ENCODE data around the gene ANKRD11.
"Not testable (repeated sequence)": the region's sequence is repeated elsewhere in the genome, so short reads cannot be mapped to it uniquely, and the experiment has no call there.

Gene ANKRD11

DNA sequence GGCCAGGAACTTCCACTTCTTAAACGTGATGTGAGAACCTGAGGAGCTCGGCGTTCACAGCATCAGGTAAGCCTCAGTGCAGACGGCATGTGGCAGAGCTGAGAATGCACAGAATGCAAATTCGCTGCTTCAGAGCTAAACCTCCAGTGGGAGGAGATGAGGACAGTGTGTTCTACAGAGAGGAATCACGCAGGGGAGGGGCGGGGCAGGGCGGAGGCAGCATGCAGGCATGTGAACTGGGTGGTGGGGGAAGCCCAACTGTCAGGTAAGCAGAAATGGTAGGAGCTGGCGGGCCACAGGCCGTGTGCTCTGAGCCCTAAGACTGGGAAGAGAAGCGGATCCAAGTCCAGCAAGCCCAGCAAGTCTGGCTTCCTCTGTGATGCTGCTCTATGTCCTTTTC is 178.2 kb downstream of the ANKRD11 start:
- TF ChIP-seq, protein P1, sequence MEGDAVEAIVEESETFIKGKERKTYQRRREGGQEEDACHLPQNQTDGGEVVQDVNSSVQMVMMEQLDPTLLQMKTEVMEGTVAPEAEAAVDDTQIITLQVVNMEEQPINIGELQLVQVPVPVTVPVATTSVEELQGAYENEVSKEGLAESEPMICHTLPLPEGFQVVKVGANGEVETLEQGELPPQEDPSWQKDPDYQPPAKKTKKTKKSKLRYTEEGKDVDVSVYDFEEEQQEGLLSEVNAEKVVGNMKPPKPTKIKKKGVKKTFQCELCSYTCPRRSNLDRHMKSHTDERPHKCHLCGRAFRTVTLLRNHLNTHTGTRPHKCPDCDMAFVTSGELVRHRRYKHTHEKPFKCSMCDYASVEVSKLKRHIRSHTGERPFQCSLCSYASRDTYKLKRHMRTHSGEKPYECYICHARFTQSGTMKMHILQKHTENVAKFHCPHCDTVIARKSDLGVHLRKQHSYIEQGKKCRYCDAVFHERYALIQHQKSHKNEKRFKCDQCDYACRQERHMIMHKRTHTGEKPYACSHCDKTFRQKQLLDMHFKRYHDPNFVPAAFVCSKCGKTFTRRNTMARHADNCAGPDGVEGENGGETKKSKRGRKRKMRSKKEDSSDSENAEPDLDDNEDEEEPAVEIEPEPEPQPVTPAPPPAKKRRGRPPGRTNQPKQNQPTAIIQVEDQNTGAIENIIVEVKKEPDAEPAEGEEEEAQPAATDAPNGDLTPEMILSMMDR (IDR thresholded peaks at IDR 0.05; ENCODE audit: insufficient read depth, low read depth, low read length, missing control alignments), result no peak
- DNase-seq (ENCODE audit: low read depth), result peak; percentile 21
- H3K4me3 ChIP-seq (ENCODE audit: low read length), result no peak overlapping the region

DNA sequence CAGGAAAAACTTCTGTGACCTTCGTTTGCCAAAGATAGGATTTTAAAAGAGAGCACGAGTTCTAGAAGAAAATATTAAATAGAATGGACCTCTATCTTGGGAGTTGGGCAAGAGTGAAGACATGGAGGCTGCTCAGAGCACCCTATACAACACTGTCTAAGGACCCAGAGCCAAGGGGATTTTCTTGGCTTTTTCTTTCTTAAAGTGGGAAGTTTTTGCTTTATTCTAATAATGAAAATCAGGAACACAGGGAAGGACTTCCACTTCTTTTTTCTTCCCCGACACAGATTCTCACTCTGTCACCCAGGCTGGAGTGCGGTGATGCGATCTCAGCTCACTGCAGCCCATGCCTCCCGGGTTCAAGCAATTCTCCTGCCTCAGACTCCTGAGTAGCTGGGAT is 178.7 kb downstream of the ANKRD11 start:
- H3K4me3 ChIP-seq (ENCODE audit: low read length), result no peak overlapping the region
- TF ChIP-seq, protein P1 (IDR thresholded peaks at IDR 0.05; ENCODE audit: insufficient read depth, low read depth, low read length, missing control alignments), result no peak
- no peak for DNase-seq (ENCODE audit: low read depth)

DNA sequence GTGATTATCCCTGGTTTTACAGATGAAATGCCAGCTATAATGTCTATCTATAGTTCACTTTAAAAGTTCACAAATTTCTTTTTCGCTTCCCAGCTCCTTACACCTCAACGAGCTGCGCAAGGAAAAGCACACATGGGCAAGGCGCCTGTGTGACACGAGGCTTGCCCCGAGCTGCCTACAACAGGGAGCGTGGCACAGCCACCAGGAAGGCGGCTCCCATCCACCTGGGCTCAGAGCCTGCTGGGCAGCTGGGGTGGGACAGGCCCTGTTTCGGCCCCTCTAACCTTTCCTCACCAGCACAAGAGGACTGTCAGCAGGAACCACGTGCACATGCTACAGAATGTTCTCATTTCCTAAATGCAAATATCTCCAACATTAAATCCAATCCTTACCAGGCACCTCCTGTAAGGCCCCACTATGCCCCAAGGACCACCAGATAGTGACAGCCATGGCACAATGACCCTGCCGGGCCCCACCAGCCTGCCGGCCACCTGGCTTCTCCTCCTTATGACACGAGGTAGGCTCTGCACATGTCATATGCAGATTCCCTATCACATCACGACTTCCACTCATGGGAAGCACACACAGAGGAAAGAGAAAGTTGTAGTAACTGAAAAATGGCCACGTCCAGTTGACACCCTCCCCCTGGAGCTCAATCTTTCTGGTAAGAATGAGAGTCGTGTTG is 180.8 kb downstream of the ANKRD11 start:
- DNase-seq (ENCODE audit: low read depth), result no peak
- TF ChIP-seq, protein P1 (IDR thresholded peaks at IDR 0.05; ENCODE audit: insufficient read depth, low read depth, low read length, missing control alignments), result no peak
- H3K4me3 ChIP-seq (ENCODE audit: low read length), result no peak overlapping the region

DNA sequence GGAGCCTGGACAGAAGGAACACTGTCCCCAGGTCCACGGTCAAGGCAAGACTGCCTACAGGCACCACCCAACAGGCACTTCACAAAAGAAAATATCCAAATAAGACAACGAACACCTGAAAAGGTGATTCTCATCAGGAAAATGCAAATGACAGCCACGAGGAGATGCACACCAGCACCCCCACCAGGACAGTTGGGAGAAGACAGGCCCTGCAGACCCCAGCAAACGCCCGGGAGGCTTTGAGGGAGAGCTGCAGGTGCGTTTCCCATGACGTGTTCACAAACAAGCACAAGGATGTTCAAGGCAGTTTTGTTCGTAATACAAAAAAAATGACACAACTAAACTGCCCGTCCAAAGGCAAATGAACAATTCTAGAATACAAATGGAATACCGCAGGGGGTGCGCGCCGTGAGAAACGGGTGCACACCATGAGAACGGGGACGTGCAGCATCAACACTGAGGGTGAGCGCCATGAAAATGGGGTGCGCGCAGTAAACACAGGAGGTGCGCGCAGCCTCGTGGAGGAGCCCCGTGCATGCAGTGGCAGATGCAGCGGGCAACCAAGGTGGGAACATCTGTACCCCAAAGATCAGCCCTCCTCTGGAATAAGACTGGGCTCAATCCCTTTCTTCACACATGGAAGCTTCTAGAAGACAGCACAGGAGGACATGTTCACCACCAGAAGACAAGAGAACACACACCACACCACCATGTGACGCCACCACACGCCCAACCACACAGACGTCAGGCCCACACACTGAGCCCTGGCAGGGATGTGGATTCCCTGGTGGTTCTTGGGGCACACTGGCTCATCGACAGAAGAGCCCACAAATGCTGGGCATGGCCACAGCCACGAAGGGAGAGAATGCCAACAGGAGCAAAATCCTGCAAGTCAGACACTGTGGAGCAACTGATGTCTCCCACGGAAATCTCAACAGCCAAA is 181.7 kb downstream of the ANKRD11 start:
- H3K4me3 ChIP-seq (ENCODE audit: low read length), result no peak overlapping the region
- no peak for DNase-seq (ENCODE audit: low read depth)
- TF ChIP-seq, protein P1 (IDR thresholded peaks at IDR 0.05; ENCODE audit: insufficient read depth, low read depth, low read length, missing control alignments), result peak; percentile 41

DNA sequence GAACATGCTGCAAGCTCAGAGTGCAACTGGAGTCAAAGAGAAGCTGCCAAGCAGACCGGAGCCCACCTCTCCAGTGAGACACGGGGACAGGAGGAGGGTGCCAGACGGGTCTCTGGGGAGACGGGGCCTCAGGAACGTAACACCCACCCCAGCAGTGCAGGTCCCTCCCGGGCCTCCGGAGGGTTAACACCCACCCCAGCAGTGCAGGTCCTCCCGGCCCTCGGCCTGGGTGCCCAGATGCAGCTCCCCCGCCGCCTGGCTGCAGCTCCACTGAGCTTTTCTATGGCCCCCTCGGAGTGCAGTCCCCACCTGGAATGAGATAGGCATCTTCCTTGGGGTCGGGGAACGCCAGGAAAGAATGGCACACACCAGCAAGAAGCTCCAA is 182.9 kb downstream of the ANKRD11 start:
- TF ChIP-seq, protein P1 (IDR thresholded peaks at IDR 0.05; ENCODE audit: insufficient read depth, low read depth, low read length, missing control alignments), result no peak
- no peak overlapping the region for H3K4me3 ChIP-seq (ENCODE audit: low read length)
- no peak for DNase-seq (ENCODE audit: low read depth)

DNA sequence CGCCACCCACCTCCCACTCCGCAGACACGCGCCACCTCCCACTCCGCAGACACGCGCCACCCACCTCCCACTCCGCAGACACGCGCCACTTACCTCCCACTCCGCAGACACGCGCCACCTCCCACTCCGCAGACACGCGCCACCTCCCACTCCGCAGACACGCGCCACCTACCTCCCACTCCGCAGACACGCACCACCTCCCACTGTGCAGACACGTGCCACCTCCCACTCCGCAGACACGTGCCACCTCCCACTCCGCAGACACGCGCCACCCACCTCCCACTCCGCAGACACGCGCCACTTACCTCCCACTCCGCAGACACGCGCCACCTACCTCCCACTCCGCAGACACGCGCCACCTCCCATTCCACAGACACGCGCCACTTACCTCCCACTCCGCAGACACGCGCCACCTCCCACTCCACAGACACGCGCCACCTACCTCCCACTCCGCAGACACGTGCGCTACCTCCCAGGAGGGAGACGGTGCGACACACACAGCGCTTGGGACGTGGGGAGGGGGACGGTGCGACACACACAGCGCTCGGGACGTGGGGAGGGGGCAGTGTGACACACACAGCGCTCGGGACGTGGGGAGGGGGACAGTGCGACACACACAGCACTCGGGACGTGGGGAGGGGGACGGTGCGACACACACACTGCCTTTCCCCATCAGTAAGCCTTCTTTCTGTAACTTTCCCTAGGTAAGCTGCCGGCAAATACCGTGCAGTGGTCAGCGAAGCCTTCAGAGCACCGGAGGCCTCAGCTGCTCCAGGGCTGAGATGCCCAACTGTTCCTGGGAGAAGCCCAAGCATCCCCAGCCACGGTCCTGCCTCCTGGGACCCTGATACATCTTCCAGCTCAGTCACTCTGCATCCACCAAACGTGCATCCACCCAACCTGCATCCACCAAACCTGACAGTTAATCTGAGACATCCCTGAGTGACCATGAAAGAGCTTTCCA is 183.6 kb downstream of the ANKRD11 start:
- not testable (repeated sequence) for H3K4me3 ChIP-seq (ENCODE audit: low read length); DNase-seq (ENCODE audit: low read depth)
